NAMALWA (cell line): Measurements from ENCODE around the gene LIM2.

Source experiments
- DNase-seq: peaks from one replicate; pipeline ENCODE4 v3.0.0-alpha.2; 2015; ENCODE audit warnings: low spot score

Gene LIM2

GRCh38 chr19:51339687-51340656 lies 47.8 kb downstream of the LIM2 start:
- peak; percentile 88 for DNase-seq

- DNase-seq: no peak
These were observed 48.5 kb downstream of the LIM2 start for GRCh38 chr19:51339313-51339686.

GRCh38 chr19:51338563-51339312 lies 49.0 kb downstream of the LIM2 start:
- peak; percentile 90 for DNase-seq

GRCh38 chr19:51337861-51338562 lies 49.8 kb downstream of the LIM2 start:
- DNase-seq: no peak

GRCh38 chr19:51337141-51337860 lies 50.5 kb downstream of the LIM2 start:
- no peak for DNase-seq

GRCh38 chr19:51333836-51334460 lies 53.8 kb downstream of the LIM2 start:
- DNase-seq: peak; percentile 96

GRCh38 chr19:51331716-51332115 lies 56.1 kb downstream of the LIM2 start:
- DNase-seq: no peak

GRCh38 chr19:51331193-51331592 lies 56.6 kb downstream of the LIM2 start:
- DNase-seq: no peak

- DNase-seq: no peak
These were observed 57.4 kb downstream of the LIM2 start for GRCh38 chr19:51330366-51330765.
